IMR-90 (cell line): ENCODE results near the gene PCP2. TPM values are rescaled to one million over a fixed set of nuclear protein-coding genes. Genes with fewer than 3 reads are reported as not detected.

Experiments
- ATAC-seq: fragments of 200-7000 bp; cut with Tn5 transposase; 2 replicates; pipeline ENCODE4 v1.9.1; 2020; ENCODE audit warnings: low read depth, mild to moderate bottlenecking, moderate library complexity
- BruUV-seq: library from RNA; stranded (reverse); fragments of 400-500 nt; replicated peaks from 2 replicates; lab custom pipeline; 2021; lab: Mats Ljungman, UMichigan
- CTCF ChIA-PET: fragments of 300-600 bp; formaldehyde crosslinking; extraction: SDS; loops from one replicate; lab custom pipeline; 2021; ENCODE audit warnings: antibody characterized with exemption; lab: Yijun Ruan, JAX
- POLR2A ChIA-PET: fragments of 300-600 bp; sonication (Branson Sonifier 250); formaldehyde crosslinking; loops from one replicate; lab custom pipeline; 2022; ENCODE audit warnings: antibody characterized with exemption; ENCODE audit not compliant: unreplicated experiment; lab: Charles Lee
- DNase-seq: peaks from one replicate; pipeline ENCODE4 v3.0.0; 2013
- H2AFZ ChIP-seq: replicated peaks from 2 replicates; pipeline ENCODE3; 2013; ENCODE audit warnings: low read length, mild to moderate bottlenecking; ENCODE audit not compliant: poor library complexity
- H2AK5ac ChIP-seq: 2 replicates; pipeline ENCODE4 v1.6.1; 2013; ENCODE audit warnings: low read depth, low read length, inconsistent platforms
- H2AK9ac ChIP-seq: replicated peaks from 2 replicates; pipeline ENCODE3; 2013; ENCODE audit warnings: mild to moderate bottlenecking, low read depth, low read length, moderate library complexity; ENCODE audit not compliant: poor library complexity
- H2BK120ac ChIP-seq: 2 replicates; pipeline ENCODE4 v1.6.1; 2013; ENCODE audit warnings: low read depth, low read length, inconsistent platforms
- H2BK15ac ChIP-seq: 3 replicates; pipeline ENCODE4 v1.6.1; 2013; ENCODE audit warnings: low read depth, low read length, inconsistent platforms
- H2BK20ac ChIP-seq: 2 replicates; pipeline ENCODE4 v1.6.1; 2013; ENCODE audit warnings: low read depth, mild to moderate bottlenecking, inconsistent platforms, low read length, moderate library complexity
- H2BK5ac ChIP-seq: 2 replicates; pipeline ENCODE4 v1.6.1; 2013; ENCODE audit warnings: mild to moderate bottlenecking, low read depth, low read length, inconsistent platforms; ENCODE audit not compliant: poor library complexity, severe bottlenecking
- H3K14ac ChIP-seq: replicated peaks from 2 replicates; pipeline ENCODE4 v1.6.1; 2013; ENCODE audit warnings: low read depth, low read length, inconsistent platforms
- H3K18ac ChIP-seq: 2 replicates; pipeline ENCODE4 v1.6.1; 2013; ENCODE audit warnings: low read depth, low read length, control low read depth
- H3K23ac ChIP-seq: 2 replicates; pipeline ENCODE4 v1.6.1; 2013; ENCODE audit warnings: low read depth, low read length, inconsistent platforms
- H3K27ac ChIP-seq: 2 replicates; pipeline ENCODE4 v1.5.1; 2013; ENCODE audit warnings: mild to moderate bottlenecking, control low read depth, low read length; ENCODE audit not compliant: insufficient read depth
- H3K27me3 ChIP-seq: 2 replicates; pipeline ENCODE4 v1.6.1; 2013; ENCODE audit warnings: low read length; ENCODE audit not compliant: control insufficient read depth, insufficient read depth
- H3K36me3 ChIP-seq: 2 replicates; pipeline ENCODE4 v1.6.1; 2013; ENCODE audit warnings: low read length, mixed read lengths; ENCODE audit not compliant: control insufficient read depth, insufficient read depth
- H3K4ac ChIP-seq: 2 replicates; pipeline ENCODE4 v1.6.1; 2013; ENCODE audit warnings: low read depth, low read length, inconsistent platforms
- H3K4me1 ChIP-seq: 2 replicates; pipeline ENCODE4 v1.6.1; 2013; ENCODE audit warnings: low read length, mixed read lengths; ENCODE audit not compliant: control insufficient read depth, insufficient read depth
- H3K4me2 ChIP-seq: 2 replicates; pipeline ENCODE4 v1.6.1; 2013; ENCODE audit warnings: low read depth, mild to moderate bottlenecking, control low read depth, low read length, moderate library complexity
- H3K4me3 ChIP-seq: 2 replicates; pipeline ENCODE4 v1.5.1; 2013; ENCODE audit warnings: low read depth, mild to moderate bottlenecking, control low read depth, low read length, moderate library complexity; ENCODE audit not compliant: insufficient read depth
- H3K56ac ChIP-seq: 2 replicates; pipeline ENCODE4 v1.6.1; 2013; ENCODE audit warnings: low read length, inconsistent platforms; ENCODE audit not compliant: insufficient read depth; ENCODE audit errors: extremely low read depth
- H3K79me1 ChIP-seq, 2 experiments: 2 replicates each; pipeline ENCODE4 v1.6.1; 2013; ENCODE audit warnings: low read length in 2 of 2, inconsistent platforms in 1 of 2, low read depth in 1 of 2
- H3K9ac ChIP-seq: 2 replicates; pipeline ENCODE4 v1.6.1; 2013; ENCODE audit warnings: low read depth, low read length, control low read depth
- H3K9me1 ChIP-seq: 2 replicates; pipeline ENCODE4 v1.6.1; 2013; ENCODE audit warnings: low read length, inconsistent platforms; ENCODE audit not compliant: insufficient read depth
- H3K9me3 ChIP-seq: 2 replicates; pipeline ENCODE4 v1.6.1; 2013; ENCODE audit warnings: low read length; ENCODE audit not compliant: control insufficient read depth, insufficient read depth
- H4K20me1 ChIP-seq: 2 replicates; pipeline ENCODE4 v1.6.1; 2013; ENCODE audit warnings: low read length, inconsistent platforms; ENCODE audit not compliant: insufficient read depth
- H4K5ac ChIP-seq: 2 replicates; pipeline ENCODE4 v1.6.1; 2013; ENCODE audit warnings: mild to moderate bottlenecking, low read depth, low read length, control low read depth
- H4K8ac ChIP-seq, 2 experiments: 2 replicates each; pipeline ENCODE4 v1.6.1; 2013; ENCODE audit warnings: low read depth in 2 of 2, low read length in 2 of 2, control low read depth in 1 of 2, inconsistent platforms in 1 of 2
- H4K91ac ChIP-seq: 2 replicates; pipeline ENCODE4 v1.6.1; 2013; ENCODE audit warnings: low read depth, low read length, inconsistent platforms; ENCODE audit not compliant: insufficient read depth
- BHLHE40 ChIP-seq: fragments of 150-350 bp; IDR thresholded peaks from 2 replicates; pipeline ENCODE4 v1.6.1; 2016; ENCODE audit warnings: mild to moderate bottlenecking, low read depth, low read length
- CEBPB ChIP-seq: IDR thresholded peaks from 2 replicates; pipeline ENCODE4 v1.6.1; 2012; ENCODE audit warnings: low read depth, low read length, improper control_type of control experiment
- CHD1 ChIP-seq: IDR thresholded peaks from 2 replicates; pipeline ENCODE4 v1.6.1; 2012; ENCODE audit warnings: low read depth, low read length, improper control_type of control experiment
- FOS ChIP-seq: fragments of 150-350 bp; IDR thresholded peaks from 2 replicates; pipeline ENCODE4 v1.6.1; 2016; ENCODE audit warnings: low read depth, low read length
- MAFK ChIP-seq: IDR thresholded peaks from 2 replicates; pipeline ENCODE4 v1.6.1; 2012; ENCODE audit warnings: low read depth, low read length, improper control_type of control experiment
- MAZ ChIP-seq: IDR thresholded peaks from 2 replicates; pipeline ENCODE4 v1.6.1; 2012; ENCODE audit warnings: low read depth, mild to moderate bottlenecking, low read length, improper control_type of control experiment, moderate library complexity, borderline replicate concordance
- MXI1 ChIP-seq: IDR thresholded peaks from 2 replicates; pipeline ENCODE4 v1.6.1; 2012; ENCODE audit warnings: low read depth, mild to moderate bottlenecking, low read length, moderate library complexity, borderline replicate concordance
- NFE2L2 ChIP-seq: fragments of 150-350 bp; IDR thresholded peaks from 2 replicates; pipeline ENCODE4 v1.6.1; 2016; ENCODE audit warnings: low read depth, mild to moderate bottlenecking, low read length
- POLR2A ChIP-seq: IDR thresholded peaks from 2 replicates; pipeline ENCODE4 v1.6.1; 2012; ENCODE audit warnings: mild to moderate bottlenecking, low read depth, low read length
- RAD21 ChIP-seq: IDR thresholded peaks from 2 replicates; pipeline ENCODE4 v1.6.1; 2012; ENCODE audit warnings: low read length, improper control_type of control experiment
- RCOR1 ChIP-seq: IDR thresholded peaks from 2 replicates; pipeline ENCODE4 v1.6.1; 2012; ENCODE audit warnings: mild to moderate bottlenecking, low read length, improper control_type of control experiment; ENCODE audit not compliant: insufficient replicate concordance
- RFX5 ChIP-seq: IDR thresholded peaks from 2 replicates; pipeline ENCODE4 v1.8.0; 2012; ENCODE audit warnings: low read depth, mild to moderate bottlenecking, low read length, moderate library complexity
- SMC3 ChIP-seq: fragments of 150-350 bp; IDR thresholded peaks from 2 replicates; pipeline ENCODE4 v1.6.1; 2016; ENCODE audit warnings: low read depth, mild to moderate bottlenecking, antibody characterized with exemption, low read length, moderate library complexity
- dilution Hi-C: fragments of 300-500 bp; cut with HindIII; formaldehyde crosslinking; loops from one replicate; pipeline ENCODE4 v1.14.3; 2018; ENCODE audit warnings: low sequenced_read_pairs; ENCODE audit not compliant: unreplicated experiment
- in situ Hi-C: fragments of 300-500 bp; cut with MboI; formaldehyde crosslinking; loops from 3 replicates; pipeline ENCODE4 v1.14.3; 2019; ENCODE audit warnings: low sequenced_read_pairs, inconsistent platforms, mixed read lengths
- intact Hi-C: fragments of 100-400 bp; cut with micrococcal nuclease; formaldehyde crosslinking; loops from 2 replicates; pipeline ENCODE4 v1.10.0; 2022
- polyA plus RNA-seq, 3 experiments: library from polyadenylated mRNA; depleted of rRNA; stranded (reverse); fragments of >200 nt; gene quantifications; 2 replicates each; pipeline ENCODE4 v1.2.3, GENCODE V29; 2012; ENCODE audit warnings: low replicate concordance in 1 of 3
- total RNA-seq: library from RNA; depleted of rRNA; stranded (reverse); fragments of >200 nt; gene quantifications from 2 replicates; pipeline ENCODE4 v1.2.3, GENCODE V29; 2012
- TF ChIP-seq, protein P1 (sequence below): conservative IDR thresholded peaks from 2 replicates; pipeline ENCODE4 v1.5.1; 2012; ENCODE audit warnings: mild to moderate bottlenecking, low read depth, low read length, improper control_type of control experiment
- TF ChIP-seq, protein P2 (sequence below): fragments of 150-350 bp; IDR thresholded peaks from 2 replicates; pipeline ENCODE4 v1.6.1; 2016; ENCODE audit warnings: low read depth, mild to moderate bottlenecking, low read length, moderate library complexity, borderline replicate concordance
- TF ChIP-seq, protein P3 (sequence below): fragments of 150-350 bp; IDR thresholded peaks from 2 replicates; pipeline ENCODE4 v1.6.1; 2017; ENCODE audit warnings: mild to moderate bottlenecking, antibody characterized with exemption, low read length, low read depth

Gene PCP2
- total and polyA plus RNA-seq, 2 of the 4 experiments (the other 2 are of a cell fraction): not detected

DNA sequence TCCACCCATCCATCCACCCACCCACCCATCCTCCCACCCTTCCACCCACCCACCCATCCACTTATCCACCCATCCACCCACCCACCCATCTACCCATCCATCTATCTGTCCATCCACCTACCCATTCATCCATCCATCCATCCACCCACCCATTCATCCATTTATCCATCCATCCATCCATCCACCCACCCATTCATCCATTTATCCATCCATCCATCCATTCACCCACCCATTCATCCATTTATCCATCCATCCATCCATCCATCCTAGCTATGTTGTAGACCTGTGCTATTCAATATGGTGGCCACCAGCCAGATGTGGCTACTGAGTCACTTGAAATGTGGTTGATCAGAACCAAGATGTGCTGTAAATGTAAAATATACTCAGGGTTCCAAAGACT lies 32.8 kb downstream of the PCP2 start:
- no peak overlapping the region for H3K4ac ChIP-seq
- no peak overlapping the region for H3K27ac ChIP-seq
- BruUV-seq: no TSS peak
- no peak overlapping the region for H2BK20ac ChIP-seq
- in situ Hi-C loops (no loop called here), dilution Hi-C loops (no loop called here), intact Hi-C loops (no loop called here)
- no peak overlapping the region for H3K9ac ChIP-seq
- no peak overlapping the region for H3K14ac ChIP-seq
- H4K8ac ChIP-seq: no peak overlapping the region
- H4K20me1 ChIP-seq: no peaks in the 10 kb centered on the region
- no peak overlapping the region for H2AK9ac ChIP-seq
- no peaks in the 10 kb centered on the region for H3K79me1 ChIP-seq
- H4K91ac ChIP-seq: no peak overlapping the region
- H3K4me1 ChIP-seq: no peaks in the 10 kb centered on the region
- H3K23ac ChIP-seq: no peak overlapping the region
- no peak overlapping the region for H3K56ac ChIP-seq
- H2BK5ac ChIP-seq: no peak overlapping the region
- H3K4me3 ChIP-seq: no peak overlapping the region
- CTCF ChIA-PET: no interaction called here
- H2BK120ac ChIP-seq: no peak overlapping the region
- H3K18ac ChIP-seq: no peak overlapping the region
- H2AFZ ChIP-seq: no peak overlapping the region
- no peak for DNase-seq
- H2BK15ac ChIP-seq: no peak overlapping the region
- peaks cover 29% of the 10 kb centered on the region for H3K27me3 ChIP-seq
- no peak overlapping the region for H2AK5ac ChIP-seq
- TF ChIP-seq NFE2L2 (no peak), FOS (no peak), MAFK (no peak), BHLHE40 (no peak), MAZ (no peak), CEBPB (no peak), POLR2A (no peak), MXI1 (no peak), RFX5 (no peak), CHD1 (no peak), RCOR1 (no peak), RAD21 (no peak), SMC3 (no peak)
- TF ChIP-seq, protein P1, sequence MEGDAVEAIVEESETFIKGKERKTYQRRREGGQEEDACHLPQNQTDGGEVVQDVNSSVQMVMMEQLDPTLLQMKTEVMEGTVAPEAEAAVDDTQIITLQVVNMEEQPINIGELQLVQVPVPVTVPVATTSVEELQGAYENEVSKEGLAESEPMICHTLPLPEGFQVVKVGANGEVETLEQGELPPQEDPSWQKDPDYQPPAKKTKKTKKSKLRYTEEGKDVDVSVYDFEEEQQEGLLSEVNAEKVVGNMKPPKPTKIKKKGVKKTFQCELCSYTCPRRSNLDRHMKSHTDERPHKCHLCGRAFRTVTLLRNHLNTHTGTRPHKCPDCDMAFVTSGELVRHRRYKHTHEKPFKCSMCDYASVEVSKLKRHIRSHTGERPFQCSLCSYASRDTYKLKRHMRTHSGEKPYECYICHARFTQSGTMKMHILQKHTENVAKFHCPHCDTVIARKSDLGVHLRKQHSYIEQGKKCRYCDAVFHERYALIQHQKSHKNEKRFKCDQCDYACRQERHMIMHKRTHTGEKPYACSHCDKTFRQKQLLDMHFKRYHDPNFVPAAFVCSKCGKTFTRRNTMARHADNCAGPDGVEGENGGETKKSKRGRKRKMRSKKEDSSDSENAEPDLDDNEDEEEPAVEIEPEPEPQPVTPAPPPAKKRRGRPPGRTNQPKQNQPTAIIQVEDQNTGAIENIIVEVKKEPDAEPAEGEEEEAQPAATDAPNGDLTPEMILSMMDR: no peak
- TF ChIP-seq, protein P2, sequence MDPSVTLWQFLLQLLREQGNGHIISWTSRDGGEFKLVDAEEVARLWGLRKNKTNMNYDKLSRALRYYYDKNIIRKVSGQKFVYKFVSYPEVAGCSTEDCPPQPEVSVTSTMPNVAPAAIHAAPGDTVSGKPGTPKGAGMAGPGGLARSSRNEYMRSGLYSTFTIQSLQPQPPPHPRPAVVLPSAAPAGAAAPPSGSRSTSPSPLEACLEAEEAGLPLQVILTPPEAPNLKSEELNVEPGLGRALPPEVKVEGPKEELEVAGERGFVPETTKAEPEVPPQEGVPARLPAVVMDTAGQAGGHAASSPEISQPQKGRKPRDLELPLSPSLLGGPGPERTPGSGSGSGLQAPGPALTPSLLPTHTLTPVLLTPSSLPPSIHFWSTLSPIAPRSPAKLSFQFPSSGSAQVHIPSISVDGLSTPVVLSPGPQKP: no peak
- TF ChIP-seq, protein P3, sequence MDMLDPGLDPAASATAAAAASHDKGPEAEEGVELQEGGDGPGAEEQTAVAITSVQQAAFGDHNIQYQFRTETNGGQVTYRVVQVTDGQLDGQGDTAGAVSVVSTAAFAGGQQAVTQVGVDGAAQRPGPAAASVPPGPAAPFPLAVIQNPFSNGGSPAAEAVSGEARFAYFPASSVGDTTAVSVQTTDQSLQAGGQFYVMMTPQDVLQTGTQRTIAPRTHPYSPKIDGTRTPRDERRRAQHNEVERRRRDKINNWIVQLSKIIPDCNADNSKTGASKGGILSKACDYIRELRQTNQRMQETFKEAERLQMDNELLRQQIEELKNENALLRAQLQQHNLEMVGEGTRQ: no peak
- POLR2A ChIA-PET: no interaction called here
- H3K4me2 ChIP-seq: no peak overlapping the region
- no peaks in the 10 kb centered on the region for H3K9me3 ChIP-seq
- H3K36me3 ChIP-seq: no peaks in the 10 kb centered on the region
- H4K5ac ChIP-seq: no peak overlapping the region
- no peaks in the 10 kb centered on the region for H3K9me1 ChIP-seq
- ATAC-seq: no peak
